HEK293 (cell line): ENCODE measurements around the gene SLC2A3.

ENCODE experiments used
- CTCF ChIP-seq: fragments of 450-650 bp; formaldehyde crosslinking; IDR thresholded peaks from 2 replicates; pipeline ENCODE4 v1.5.1; 2016; ENCODE audit warnings: missing biosample characterization, missing genetic modification characterization
- ELK4 ChIP-seq: IDR thresholded peaks from 2 replicates; pipeline ENCODE4 v1.6.1; 2011; ENCODE audit warnings: mild to moderate bottlenecking, low read depth, low read length, borderline replicate concordance
- GLIS2 ChIP-seq: fragments of 450-650 bp; formaldehyde crosslinking; IDR thresholded peaks from 2 replicates; pipeline ENCODE4 v1.5.1; 2016; ENCODE audit warnings: missing biosample characterization, missing genetic modification characterization
- HIC1 ChIP-seq: fragments of 450-650 bp; formaldehyde crosslinking; IDR thresholded peaks from 2 replicates; pipeline ENCODE4 v1.5.1; 2016; ENCODE audit warnings: missing biosample characterization, missing genetic modification characterization
- OVOL3 ChIP-seq: fragments of 450-650 bp; formaldehyde crosslinking; IDR thresholded peaks from 2 replicates; pipeline ENCODE4 v1.5.1; 2016; ENCODE audit warnings: missing biosample characterization, missing genetic modification characterization
- PATZ1 ChIP-seq: fragments of 450-650 bp; formaldehyde crosslinking; IDR thresholded peaks from 2 replicates; pipeline ENCODE4 v1.5.1; 2016; ENCODE audit warnings: missing biosample characterization, missing genetic modification characterization
- PRDM10 ChIP-seq: fragments of 450-650 bp; formaldehyde crosslinking; IDR thresholded peaks from 2 replicates; pipeline ENCODE4 v1.5.1; 2016; ENCODE audit warnings: missing biosample characterization, missing genetic modification characterization
- WT1 ChIP-seq: fragments of 450-650 bp; formaldehyde crosslinking; IDR thresholded peaks from 2 replicates; pipeline ENCODE4 v1.5.1; 2016; ENCODE audit warnings: missing biosample characterization, missing genetic modification characterization
- ZBTB6 ChIP-seq: fragments of 450-650 bp; formaldehyde crosslinking; IDR thresholded peaks from 2 replicates; pipeline ENCODE4 v1.5.1; 2017; ENCODE audit warnings: missing biosample characterization, missing genetic modification characterization
- ZBTB8A ChIP-seq: fragments of 450-650 bp; formaldehyde crosslinking; IDR thresholded peaks from 2 replicates; pipeline ENCODE4 v1.5.1; 2016; ENCODE audit warnings: missing biosample characterization, missing genetic modification characterization
- ZEB2 ChIP-seq: fragments of 450-650 bp; formaldehyde crosslinking; IDR thresholded peaks from 2 replicates; pipeline ENCODE4 v1.5.1; 2016; ENCODE audit warnings: missing biosample characterization, missing genetic modification characterization
- ZNF10 ChIP-seq: fragments of 450-650 bp; formaldehyde crosslinking; IDR thresholded peaks from 2 replicates; pipeline ENCODE4 v1.5.1; 2017; ENCODE audit warnings: missing biosample characterization, missing genetic modification characterization
- ZNF114 ChIP-seq: fragments of 450-650 bp; formaldehyde crosslinking; IDR thresholded peaks from 2 replicates; pipeline ENCODE4 v1.5.0; 2017; ENCODE audit warnings: missing biosample characterization, missing genetic modification characterization
- ZNF202 ChIP-seq: fragments of 450-650 bp; formaldehyde crosslinking; IDR thresholded peaks from 2 replicates; pipeline ENCODE4 v1.5.1; 2016; ENCODE audit warnings: missing biosample characterization, missing genetic modification characterization, borderline replicate concordance
- ZNF214 ChIP-seq: fragments of 450-650 bp; formaldehyde crosslinking; IDR thresholded peaks from 2 replicates; pipeline ENCODE4 v1.5.1; 2017; ENCODE audit warnings: missing biosample characterization, mild to moderate bottlenecking, missing genetic modification characterization, borderline replicate concordance
- ZNF23 ChIP-seq: fragments of 450-650 bp; formaldehyde crosslinking; IDR thresholded peaks from 2 replicates; pipeline ENCODE4 v1.5.1; 2016; ENCODE audit warnings: missing biosample characterization, missing genetic modification characterization, borderline replicate concordance
- ZNF239 ChIP-seq: fragments of 450-650 bp; formaldehyde crosslinking; IDR thresholded peaks from 2 replicates; pipeline ENCODE4 v1.5.1; 2016; ENCODE audit warnings: missing biosample characterization, missing genetic modification characterization
- ZNF274 ChIP-seq, 2 experiments: fragments of 200-500 bp in 1 of 2; fragments of 450-650 bp in 1 of 2; sonication (Bioruptor generic) in 1 of 2; formaldehyde crosslinking in 1 of 2; IDR thresholded peaks; 2 replicates each; pipeline versions ENCODE4 v1.5.1 to v1.6.1; 2014 to 2016; ENCODE audit warnings: borderline replicate concordance in 1 of 2, inconsistent platforms in 1 of 2, low read length in 1 of 2, missing biosample characterization in 1 of 2, missing genetic modification characterization in 1 of 2
- ZNF366 ChIP-seq: fragments of 450-650 bp; formaldehyde crosslinking; conservative IDR thresholded peaks from 2 replicates; pipeline ENCODE4 v1.5.1; 2016; ENCODE audit warnings: missing biosample characterization, missing genetic modification characterization
- ZNF37A ChIP-seq: fragments of 450-650 bp; IDR thresholded peaks from 2 replicates; pipeline ENCODE4 v1.5.1; 2018; ENCODE audit warnings: missing biosample characterization, missing genetic modification characterization
- ZNF560 ChIP-seq: fragments of 450-650 bp; formaldehyde crosslinking; IDR thresholded peaks from 2 replicates; pipeline ENCODE4 v1.5.1; 2017; ENCODE audit warnings: missing biosample characterization, missing genetic modification characterization, borderline replicate concordance
- ZNF623 ChIP-seq: fragments of 450-650 bp; formaldehyde crosslinking; IDR thresholded peaks from 2 replicates; pipeline ENCODE4 v1.5.1; 2016; ENCODE audit warnings: missing biosample characterization, missing genetic modification characterization
- ZNF654 ChIP-seq: fragments of 450-650 bp; formaldehyde crosslinking; IDR thresholded peaks from 2 replicates; pipeline ENCODE4 v1.5.1; 2016; ENCODE audit warnings: low read depth, missing biosample characterization, missing genetic modification characterization
- ZNF670 ChIP-seq: fragments of 450-650 bp; formaldehyde crosslinking; IDR thresholded peaks from 2 replicates; pipeline ENCODE4 v1.5.1; 2016; ENCODE audit warnings: missing biosample characterization, missing genetic modification characterization, low read depth
- ZNF692 ChIP-seq: fragments of 450-650 bp; formaldehyde crosslinking; IDR thresholded peaks from 2 replicates; pipeline ENCODE4 v1.5.1; 2016; ENCODE audit warnings: missing biosample characterization, missing genetic modification characterization
- ZXDB ChIP-seq: fragments of 450-650 bp; formaldehyde crosslinking; IDR thresholded peaks from 2 replicates; pipeline ENCODE4 v1.5.1; 2016; ENCODE audit warnings: missing biosample characterization, missing genetic modification characterization

Gene SLC2A3

GRCh38 chr12:7907009-7907408, 29.0 kb downstream of the SLC2A3 start (continued):
- peak; percentile 40; the same call in 1 of the 2 replicates for TF ChIP-seq ZNF366 (tag by site-specific recombination)
- TF ChIP-seq ZXDB (tag by site-specific recombination): peak; percentile 62; the same call in 1 of the 2 replicates
- TF ChIP-seq CTCF (tag by site-specific recombination): peak; percentile 73; the same call in 1 of the 2 replicates
- TF ChIP-seq WT1: peak; percentile 76
- no peak for TF ChIP-seq ZNF10 (tag by site-specific recombination)
- TF ChIP-seq PRDM10: peak; percentile 88
- no peak for TF ChIP-seq ZNF560
- 0 out of 2 replicates have a peak, but pooled peaks have one; percentile 29 for TF ChIP-seq ZNF692 (tag by site-specific recombination)
- TF ChIP-seq ELK4: no peak
- no peak for TF ChIP-seq ZNF114
- TF ChIP-seq ZNF37A (tag by site-specific recombination): no peak
- TF ChIP-seq ZNF623 (tag by site-specific recombination): no peak
- TF ChIP-seq ZNF214 (tag by site-specific recombination): no peak
- 0 out of 2 replicates have a peak, but pooled peaks have one; percentile 18 for TF ChIP-seq GLIS2 (tag by site-specific recombination)
- TF ChIP-seq HIC1 (tag by site-specific recombination): no peak
- peak; percentile 17; the same call in 1 of the 2 replicates for TF ChIP-seq ZBTB8A
- no peak for TF ChIP-seq ZNF202
- no peak for TF ChIP-seq ZNF239
- TF ChIP-seq ZNF274 (IDR thresholded peaks at IDR 0.05; ENCODE audit: low read length): no peak
- TF ChIP-seq ZNF274 (tag by site-specific recombination; IDR thresholded peaks at IDR 0.05; ENCODE audit: borderline replicate concordance): no peak
- TF ChIP-seq ZEB2 (tag by site-specific recombination): no peak
- no peak for TF ChIP-seq ZBTB6
- peak; percentile 78 for TF ChIP-seq PATZ1 (tag by site-specific recombination)
- no peak for TF ChIP-seq ZNF23 (tag by site-specific recombination)
- TF ChIP-seq ZNF670 (tag by site-specific recombination): no peak
- TF ChIP-seq ZNF654 (tag by site-specific recombination): no peak; the same call in 1 of the 2 replicates
- TF ChIP-seq OVOL3: no peak
